NK-92 (cell line): Measurements from ENCODE around the gene NOC2L.
"Not testable (repeated sequence)": the region's sequence is repeated elsewhere in the genome, so short reads cannot be mapped to it uniquely, and the experiment has no call there.

Experiments
- DNase-seq: peaks from one replicate; lab custom pipeline; 2025; ENCODE audit not compliant: unreplicated experiment; lab: John Stamatoyannopoulos, UW

Gene NOC2L

DNA sequence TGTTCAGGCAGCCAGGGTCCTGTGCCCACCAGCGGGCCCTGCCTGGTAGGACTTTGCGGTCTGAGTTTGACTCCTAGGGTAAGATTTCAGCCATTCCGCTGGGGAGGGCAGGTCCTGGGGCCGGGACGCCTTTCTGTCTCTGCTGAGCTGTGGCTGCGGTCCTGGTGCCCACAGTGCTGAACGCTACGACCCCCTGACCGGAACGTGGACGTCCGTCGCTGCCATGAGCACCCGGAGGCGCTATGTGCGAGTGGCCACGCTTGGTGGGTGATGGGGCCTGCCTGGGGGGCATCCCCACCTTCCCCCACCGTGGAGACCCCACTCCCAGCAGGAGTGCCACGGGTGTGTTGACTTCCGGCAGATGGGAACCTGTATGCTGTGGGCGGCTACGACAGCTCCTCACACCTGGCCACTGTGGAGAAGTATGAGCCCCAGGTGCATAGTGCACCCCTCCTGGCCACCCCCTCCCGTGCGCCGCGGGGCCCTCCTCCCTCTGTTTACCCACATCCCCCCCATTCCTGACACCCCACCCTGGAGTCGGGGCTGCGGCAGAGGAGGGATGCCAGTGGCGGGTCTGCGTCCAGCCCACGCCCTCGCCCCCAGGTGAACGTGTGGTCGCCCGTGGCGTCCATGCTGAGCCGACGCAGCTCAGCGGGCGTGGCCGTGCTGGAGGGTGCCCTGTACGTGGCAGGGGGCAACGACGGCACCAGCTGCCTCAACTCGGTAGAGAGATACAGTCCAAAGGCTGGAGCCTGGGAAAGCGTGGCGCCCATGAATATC lies 4.9 kb upstream of the NOC2L start:
- DNase-seq = no peak

DNA sequence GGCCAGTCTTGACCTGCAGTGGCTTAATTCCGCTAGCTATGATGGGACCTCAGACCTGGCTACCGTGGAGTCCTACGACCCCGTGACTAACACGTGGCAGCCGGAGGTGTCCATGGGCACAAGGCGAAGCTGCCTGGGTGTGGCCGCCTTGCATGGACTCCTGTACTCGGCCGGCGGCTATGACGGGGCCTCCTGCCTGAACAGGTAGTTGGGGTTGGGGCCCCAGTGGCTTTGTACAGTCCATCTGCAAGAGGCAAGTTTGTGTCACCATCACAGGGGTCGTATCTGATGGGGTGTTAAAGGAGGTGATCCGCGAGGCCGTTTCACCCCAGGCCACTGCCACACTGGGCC lies 4.2 kb upstream of the NOC2L start:
- DNase-seq = no peak

DNA sequence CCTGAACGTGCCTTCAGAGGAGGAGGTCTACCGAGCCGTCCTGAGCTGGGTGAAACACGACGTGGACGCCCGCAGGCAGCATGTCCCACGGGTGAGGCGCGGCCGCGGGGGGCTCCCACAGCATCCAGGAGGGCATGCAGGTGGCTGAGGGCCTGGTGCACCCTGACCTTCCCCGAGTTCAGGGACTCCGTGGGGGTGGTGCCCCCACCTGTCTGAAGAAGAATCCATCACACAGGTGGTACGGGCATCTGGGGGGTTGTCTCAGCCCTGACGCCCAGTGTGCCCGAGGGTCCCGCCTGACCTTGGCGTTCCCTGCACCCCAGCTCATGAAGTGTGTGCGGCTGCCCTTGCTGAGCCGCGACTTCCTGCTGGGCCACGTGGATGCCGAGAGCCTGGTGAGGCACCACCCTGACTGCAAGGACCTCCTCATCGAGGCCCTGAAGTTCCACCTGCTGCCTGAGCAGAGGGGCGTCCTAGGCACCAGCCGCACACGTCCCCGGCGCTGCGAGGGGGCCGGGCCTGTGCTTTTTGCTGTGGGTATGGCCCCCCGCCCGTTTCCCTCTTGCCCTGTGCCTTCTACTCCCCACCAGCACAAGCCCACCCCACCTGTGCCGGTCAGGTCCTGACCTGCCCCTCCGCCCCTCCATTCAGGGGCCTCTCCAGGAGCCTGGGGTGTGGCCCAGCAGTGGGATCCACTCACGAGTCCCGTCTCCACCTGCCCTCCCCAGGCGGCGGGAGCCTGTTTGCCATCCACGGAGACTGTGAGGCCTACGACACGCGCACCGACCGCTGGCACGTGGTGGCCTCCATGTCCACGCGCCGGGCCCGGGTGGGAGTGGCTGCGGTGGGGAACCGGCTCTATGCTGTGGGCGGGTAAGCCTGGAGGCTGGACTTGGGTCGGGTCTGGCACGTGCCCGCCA lies 3.6 kb upstream of the NOC2L start:
- DNase-seq = no peak

DNA sequence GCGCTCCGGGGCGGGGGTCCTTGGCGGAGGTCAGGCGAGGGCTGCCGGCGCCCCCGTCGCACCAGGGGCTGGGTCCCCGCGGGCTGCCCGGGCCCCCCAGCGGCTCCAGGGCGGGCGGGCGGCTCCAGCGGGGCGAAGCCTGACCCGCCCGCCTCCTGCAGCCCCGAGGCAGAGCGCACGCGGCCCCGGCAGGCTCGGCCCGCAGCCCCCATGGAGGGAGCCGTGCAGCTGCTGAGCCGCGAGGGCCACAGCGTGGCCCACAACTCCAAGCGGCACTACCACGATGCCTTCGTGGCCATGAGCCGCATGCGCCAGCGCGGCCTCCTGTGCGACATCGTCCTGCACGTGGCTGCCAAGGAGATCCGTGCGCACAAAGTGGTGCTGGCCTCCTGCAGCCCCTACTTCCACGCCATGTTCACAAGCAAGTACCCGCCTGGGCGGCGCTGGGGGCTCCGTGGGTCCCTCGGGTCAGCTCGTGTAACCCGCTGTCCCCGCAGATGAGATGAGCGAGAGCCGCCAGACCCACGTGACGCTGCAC lies 2.1 kb upstream of the NOC2L start:
- DNase-seq = no peak

DNA sequence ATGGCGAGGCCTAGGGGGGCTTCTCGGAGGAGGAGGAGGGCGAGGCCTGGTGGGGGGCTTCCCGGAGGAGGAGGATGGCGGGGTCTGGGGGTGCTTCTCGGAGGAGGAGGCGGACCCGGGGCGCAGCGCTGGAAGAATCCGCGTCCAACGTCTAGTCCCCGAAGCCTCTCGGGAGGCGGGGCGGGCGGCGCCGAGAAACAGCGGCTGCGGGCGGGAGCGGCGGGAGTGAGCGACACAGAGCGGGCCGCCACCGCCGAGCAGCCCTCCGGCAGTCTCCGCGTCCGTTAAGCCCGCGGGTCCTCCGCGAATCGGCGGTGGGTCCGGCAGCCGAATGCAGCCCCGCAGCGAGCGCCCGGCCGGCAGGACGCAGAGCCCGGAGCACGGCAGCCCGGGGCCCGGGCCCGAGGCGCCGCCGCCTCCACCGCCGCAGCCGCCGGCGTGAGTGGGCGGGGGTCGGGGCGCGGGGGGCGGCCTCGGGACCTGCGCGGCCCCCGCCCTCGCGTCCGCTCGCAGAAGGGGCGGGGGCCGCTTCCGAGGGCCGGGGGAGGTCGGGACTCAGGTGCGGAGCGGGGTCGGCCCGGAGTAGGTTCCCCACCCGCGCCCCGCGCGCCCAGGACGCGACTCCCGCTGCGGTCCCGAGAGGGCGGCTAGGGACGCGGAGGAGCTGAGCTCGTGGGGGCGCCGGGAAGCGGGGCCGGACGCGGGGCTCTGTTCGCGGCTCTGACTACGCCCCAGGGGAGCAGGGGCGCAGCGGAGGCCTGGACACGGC lies 1.5 kb upstream of the NOC2L start, which contains the start of gene KLHL17:
Gene KLHL17, plus strand, starts transcription at position 222 of the 769 bp plus-strand sequence. Its CDS starts 110 bp downstream, at position 332.
- no peak for DNase-seq

DNA sequence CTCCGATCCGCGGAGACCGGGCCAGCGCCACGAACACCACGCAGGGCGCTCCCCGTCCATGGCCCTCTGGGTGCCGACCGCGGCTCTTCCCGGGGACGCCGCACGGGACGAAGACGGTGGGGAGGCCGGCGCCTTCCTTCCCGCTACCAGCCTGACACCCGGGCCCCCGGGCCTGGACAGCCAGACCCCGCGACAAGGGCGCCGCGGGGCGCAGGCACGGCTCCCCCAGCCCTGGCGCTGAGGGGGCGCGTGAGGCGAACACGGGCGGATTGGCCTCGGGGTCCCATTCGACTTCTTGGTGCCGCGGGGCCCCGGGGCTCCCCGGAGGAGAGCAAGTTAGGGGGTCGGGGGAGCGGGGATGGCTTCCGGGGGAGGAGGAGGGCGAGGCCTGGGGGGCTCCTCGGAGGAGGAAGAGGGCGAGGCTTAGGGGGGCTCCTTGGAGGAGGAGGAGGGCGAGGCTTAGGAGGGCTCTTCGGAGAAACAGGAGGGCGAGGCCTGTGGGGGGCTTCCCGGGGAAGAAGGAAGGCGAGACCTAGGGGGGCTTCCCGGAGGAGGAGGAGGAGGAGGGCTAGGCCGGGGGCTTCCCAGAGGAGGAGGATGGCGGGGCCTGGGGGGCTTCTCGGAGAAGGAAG lies 791 bp upstream of the NOC2L start:
- DNase-seq = no peak

DNA sequence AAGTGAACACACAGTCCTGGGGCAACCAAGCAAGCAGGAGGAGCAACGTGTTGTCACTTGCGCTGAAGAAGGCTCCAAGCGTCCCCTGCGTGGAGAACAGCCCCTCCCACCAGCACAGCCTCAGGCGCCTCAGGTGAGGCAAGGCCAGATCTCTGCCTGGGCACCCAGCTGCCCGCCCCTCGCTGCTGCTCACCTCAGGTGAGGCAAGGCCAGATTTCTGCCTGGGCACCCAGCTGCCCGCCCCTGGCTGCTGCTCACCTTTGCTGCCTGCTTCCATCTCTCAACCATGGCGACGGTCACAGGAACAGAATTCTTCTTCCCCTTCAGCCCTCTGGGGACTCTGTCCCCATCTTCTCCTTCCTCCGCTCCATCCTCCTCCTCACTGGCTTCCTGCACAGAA lies 2.4 kb downstream of the NOC2L start:
- DNase-seq = no peak

DNA sequence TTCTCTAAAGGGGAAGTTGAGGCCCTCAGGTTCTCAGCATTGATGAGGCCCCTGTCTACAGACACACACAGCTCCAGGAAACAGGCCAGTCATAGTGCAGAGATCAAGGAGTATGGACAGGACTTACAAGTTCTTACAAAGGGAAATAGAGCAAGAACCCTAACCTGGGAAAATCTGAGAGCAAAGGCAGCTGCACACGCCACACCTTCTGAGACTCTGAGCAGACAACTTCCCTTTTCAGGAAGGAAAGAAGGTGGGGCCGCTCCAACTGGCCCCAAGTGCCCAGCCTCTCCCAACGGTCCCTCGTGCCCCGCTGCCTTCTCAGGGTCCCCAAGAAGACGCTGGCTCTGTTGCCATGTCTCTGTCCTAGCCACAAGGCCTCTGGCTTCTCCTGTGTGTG lies 3.6 kb downstream of the NOC2L start:
- DNase-seq = no peak

DNA sequence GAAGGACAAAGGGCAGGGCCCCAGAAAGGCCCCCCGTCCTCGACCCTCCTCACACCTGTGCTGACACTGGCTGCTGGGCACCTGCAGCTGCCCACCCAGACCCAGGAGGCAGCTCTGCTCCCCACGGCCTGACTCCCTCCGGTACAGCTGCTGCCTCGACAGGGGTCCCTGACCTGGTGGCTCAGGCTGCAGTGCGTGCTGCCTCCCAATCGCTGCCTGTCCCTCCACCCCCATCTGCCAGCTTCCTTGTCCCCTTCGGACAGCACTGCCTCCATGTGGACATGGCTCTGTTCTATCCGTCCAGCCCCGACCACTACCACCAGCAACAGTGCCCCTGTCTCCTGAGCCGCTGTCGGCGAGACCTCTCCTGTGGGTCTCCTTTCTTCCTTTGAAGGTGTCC lies 4.1 kb downstream of the NOC2L start:
- no peak for DNase-seq

DNA sequence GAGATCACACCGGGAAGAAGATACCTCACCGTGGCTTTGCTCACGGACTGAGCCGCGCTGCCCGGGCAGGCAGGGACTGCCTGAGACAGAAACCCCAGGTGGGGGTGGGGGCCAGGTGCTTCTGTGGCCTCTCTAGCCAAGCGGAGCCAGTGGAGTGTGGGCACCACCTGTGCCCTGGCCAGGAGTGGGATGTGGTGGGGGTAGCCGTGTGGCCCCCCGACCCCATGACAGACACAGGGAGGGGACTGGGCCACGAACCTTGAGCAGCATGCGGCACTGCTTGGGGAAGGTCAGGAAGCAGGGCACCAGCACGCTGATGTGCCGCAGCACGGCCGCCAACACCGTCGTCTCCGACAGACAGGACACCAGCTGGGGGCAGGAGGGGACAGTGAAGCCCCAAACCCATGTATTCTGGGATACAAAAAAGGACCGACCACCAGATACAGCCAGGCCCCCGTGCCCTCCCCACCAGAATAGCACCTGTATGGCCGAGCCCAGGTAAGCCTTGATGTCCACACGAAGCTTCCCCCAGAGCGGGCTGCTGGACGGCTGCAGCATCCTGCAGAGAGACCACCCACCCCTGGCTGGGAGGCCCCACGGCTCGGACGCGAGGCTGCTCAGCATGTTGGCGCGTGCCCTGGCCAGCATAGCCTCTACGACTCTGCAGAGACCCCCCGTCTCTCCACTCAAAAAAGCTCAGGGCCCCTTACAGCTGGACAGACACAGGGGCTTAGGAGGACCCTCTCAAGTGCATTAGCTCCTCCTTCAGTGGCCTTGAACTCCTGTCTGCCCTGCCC lies 5.3 kb downstream of the NOC2L start:
- no peak for DNase-seq

DNA sequence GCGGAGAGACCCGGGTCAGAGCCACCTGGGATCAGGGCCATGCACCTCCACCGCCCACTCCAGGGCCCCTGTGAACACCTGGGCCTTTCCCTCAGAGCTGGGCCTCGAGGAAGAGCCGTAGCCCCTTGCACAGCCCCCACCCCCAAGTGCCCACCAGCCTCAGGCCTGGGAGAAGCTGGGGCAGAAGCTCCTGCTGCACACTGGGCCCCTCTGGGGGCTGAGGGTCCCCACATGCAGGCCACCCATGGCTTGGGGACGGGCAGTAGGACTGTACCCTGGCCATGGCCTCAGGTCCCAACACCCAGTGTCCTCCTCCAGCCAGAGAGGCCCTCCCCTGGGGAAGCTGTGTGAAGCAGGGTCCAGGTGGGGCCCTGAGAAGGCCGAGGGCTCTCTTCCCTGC lies 6.5 kb downstream of the NOC2L start:
- DNase-seq = no peak

DNA sequence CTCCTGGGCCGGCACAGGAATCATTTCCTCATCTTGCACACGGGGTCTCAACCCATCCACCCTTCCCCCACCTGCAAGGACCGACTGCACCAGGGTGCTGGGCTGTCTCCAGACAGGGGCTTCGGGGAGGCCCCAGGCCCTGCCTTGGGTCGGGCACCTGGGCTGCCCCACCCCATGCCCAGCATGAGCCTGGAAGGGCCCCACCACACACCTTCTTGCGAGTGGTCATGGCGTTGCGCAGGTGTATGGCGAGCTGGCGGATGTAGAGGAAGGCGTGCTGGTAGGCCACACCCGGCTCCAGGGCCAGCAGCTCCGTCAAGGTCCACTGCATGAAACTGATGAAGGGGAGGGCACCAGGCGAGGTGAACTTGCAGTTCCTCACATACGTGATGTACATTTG lies 6.9 kb downstream of the NOC2L start:
- no peak for DNase-seq

DNA sequence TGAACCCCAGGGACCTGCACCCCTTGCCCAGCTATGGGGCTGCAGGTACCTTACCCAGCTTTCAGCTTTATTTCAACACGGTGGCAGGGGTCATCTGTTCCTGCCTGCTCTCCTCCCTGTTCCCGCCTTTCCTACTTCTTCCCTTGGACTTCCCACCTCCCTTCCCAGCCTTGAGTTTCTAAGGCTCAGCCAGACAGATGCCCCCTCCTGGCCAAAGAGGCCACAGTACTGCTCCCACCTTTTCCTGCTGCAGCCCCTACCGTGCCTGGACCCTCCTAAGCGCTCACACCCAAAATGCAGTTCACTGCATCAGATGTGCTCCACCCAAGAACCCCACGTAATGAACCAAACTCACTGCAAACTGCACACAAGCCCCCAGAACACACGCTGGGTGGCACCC lies 7.7 kb downstream of the NOC2L start:
- DNase-seq = no peak

DNA sequence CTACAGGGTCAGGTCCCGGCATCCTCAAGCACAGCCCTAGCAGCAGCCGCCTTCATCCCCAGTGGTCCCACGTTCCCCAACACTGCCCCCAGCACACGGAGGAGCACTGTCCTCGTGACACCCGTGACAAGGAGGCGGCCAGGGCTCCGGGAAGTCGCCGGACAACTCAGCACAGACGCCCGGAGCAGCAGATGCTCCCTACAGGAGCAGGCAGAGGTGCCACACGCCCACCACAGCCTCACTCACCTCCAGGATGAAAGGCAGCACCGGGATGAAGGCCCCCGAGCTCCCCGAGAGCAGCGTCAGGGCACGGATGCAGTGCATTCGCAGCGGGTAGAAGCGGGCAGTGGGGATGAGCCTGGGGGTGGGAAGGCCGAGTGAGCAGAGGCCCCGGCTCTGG lies 8.2 kb downstream of the NOC2L start:
- no peak for DNase-seq

DNA sequence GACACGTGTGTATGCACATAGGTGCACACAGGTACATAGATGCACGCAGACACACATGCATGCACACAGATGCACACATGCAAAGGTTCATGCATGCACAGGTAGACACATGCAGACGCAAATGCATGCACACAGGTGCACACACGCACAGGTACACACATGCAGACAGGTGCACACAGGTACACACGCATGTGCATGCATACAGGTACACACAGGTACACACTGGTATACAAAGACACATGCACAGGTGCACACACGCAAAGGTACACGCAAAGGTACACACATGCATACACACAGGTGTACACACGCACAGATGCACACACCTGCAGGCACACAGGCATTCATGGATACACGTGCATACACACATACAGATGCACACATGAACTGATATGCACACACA lies 8.8 kb downstream of the NOC2L start:
- no peak for DNase-seq

DNA sequence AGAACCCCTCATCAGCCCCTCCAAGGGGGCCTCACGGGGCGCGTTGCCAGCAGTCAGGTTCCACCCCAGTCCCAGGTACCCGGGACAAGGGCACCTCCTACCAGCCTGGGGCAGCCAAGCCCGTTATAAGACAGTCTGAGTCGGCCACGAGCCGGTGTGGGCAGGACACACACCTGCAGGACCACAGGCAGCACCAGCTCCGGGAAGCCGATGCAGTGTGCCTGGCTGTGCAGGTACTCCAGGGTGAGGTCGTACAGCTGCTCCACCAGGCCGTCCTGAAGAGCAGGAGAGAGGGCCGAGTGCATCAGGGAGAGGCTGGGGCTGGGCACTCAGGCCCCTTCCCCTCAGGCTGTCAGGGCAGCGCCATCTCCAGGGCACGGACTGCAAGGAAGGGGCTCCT lies 11.1 kb downstream of the NOC2L start:
- DNase-seq = no peak

DNA sequence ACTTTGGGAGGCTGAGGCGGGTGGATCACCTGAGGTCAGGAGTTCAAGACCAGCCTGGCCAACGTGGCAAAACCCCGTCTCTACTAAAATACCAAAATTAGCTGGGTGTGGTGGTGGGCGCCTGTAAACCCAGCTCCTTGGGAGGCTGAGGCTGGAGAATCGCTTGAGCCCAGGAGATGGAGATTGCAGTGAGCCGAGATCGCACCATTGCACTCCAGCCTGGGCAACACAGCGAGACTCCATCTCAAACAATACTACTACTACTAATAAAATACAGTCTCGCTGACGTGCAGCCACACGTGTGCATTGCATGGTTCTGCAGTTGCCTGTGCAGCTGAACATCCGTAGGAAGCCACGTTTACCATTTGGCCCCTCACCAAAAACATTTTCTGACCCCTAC lies 12.2 kb downstream of the NOC2L start:
- DNase-seq = not testable (repeated sequence)

DNA sequence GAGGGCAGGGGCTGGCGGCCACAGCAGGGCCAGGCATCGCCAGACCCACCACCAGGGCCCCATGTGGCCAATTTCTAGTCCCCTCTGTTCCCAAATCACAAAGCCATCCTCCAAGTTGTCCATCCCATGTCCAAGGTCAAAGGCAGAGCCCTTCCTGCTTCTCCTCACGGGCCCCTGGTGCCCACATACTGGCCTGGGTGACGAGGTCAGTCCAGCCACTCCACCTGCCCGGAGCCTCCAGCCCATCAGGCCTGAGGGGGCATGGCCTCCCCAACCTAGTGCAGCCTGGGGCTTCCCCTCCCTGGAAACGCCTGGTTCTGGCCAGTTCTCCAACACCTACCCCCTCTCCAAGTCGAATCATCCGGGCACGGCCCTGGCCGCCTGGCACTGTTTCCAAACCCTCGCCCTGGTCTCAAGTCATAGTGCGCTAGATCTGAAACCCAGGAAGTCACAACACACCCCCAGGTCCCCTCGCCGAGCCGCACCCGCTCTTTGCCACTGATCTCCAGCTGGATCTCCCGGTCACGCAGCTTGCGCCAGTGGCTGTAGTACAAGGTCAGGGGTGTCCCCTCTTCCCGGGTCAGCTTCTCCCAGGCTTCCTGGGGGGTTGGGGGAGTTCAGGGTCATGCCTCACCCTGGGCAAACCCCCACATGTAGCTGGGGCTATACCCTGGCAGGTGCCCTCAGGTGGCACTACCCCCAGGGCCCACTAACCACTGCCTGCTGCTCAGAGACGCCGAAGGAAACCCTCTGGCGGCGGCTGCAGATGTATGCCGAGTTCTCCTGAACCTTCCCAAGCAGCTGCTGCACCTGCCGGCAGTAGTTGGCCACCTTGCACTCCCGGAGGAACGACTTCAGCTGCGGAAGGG lies 13.1 kb downstream of the NOC2L start:
- DNase-seq = no peak
